Jurkat, Clone E6-1 (cell line): Measurements from ENCODE around the gene VAC14. TPM values are rescaled to one million over a fixed set of nuclear protein-coding genes. Genes with fewer than 3 reads are reported as not detected.
"Not testable (repeated sequence)": the region's sequence is repeated elsewhere in the genome, so short reads cannot be mapped to it uniquely, and the experiment has no call there.

ENCODE experiments used
- DNase-seq: peaks from one replicate; pipeline ENCODE4 v3.0.0-alpha.2; 2011; ENCODE audit warnings: low read depth, low spot score
- H3K4me3 ChIP-seq: 2 replicates; pipeline ENCODE4 v1.5.1; 2011; ENCODE audit warnings: mild to moderate bottlenecking, low read length, control low read depth, moderate library complexity
- polyA plus RNA-seq: library from polyadenylated mRNA; unstranded; fragments of >200 nt; gene quantifications from one replicate; pipeline ENCODE4 v1.2.1, GENCODE V29; 2012; ENCODE audit warnings: missing spikeins; ENCODE audit not compliant: insufficient read length, insufficient read depth

The VAC14 gene
- 39.0 TPM for polyA plus RNA-seq

DNA sequence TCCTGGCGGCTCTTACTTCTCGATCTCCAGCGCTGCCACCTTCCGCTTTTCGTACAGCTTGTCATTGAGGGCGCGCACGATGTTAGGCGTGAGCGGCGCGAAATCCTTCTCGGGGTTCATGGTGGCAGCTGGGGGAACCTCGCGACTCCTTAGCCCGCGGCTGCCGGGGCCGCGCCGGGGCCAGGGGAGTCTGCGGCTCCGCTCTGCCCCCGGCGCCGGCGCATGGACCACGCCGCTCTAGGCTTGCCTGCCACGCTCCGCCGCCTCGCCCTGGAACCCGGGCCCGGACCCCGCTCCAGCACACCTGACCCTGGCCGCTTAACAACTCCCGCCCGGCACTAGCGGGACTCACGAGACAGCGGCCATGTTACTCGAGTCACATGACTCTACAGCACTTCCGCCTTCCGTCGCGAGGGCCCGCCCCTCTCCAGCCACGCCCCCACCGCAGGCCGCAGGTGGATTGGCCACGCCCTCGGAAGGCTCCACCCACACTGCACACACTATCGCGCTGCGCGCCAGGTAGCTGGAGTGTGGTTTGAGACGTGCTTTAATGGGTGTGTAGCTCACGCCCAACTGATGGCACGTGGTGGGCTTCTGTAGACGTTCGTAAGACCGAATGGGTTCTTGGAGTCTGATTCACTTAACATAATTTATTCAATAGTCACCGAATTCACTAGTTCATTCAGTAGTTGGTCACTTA is at the start of gene VAC14:
VAC14 (minus strand) TSS at position 378 of the 700 bp plus-strand sequence; CDS start at position 120, 258 bp downstream.
- DNase-seq = peak; percentile 89

GRCh38 chr16:70823498-70824118 is 22.6 kb upstream of the VAC14 start:
- DNase-seq = not testable (repeated sequence)

More for the DNA sequence above, at the start of gene VAC14:
- peak within 1 kb of the TSS; percentile 93 for H3K4me3 ChIP-seq

GRCh38 chr16:70822734-70823133 is 21.8 kb upstream of the VAC14 start:
- H3K4me3 ChIP-seq = not testable (repeated sequence)

More at GRCh38 chr16:70823498-70824118, 22.6 kb upstream of the VAC14 start:
- not testable (repeated sequence) for H3K4me3 ChIP-seq

GRCh38 chr16:70818088-70818487 is 17.1 kb upstream of the VAC14 start:
- DNase-seq, H3K4me3 ChIP-seq: not testable (repeated sequence)

More at GRCh38 chr16:70822734-70823133, 21.8 kb upstream of the VAC14 start:
- DNase-seq = not testable (repeated sequence)

DNA sequence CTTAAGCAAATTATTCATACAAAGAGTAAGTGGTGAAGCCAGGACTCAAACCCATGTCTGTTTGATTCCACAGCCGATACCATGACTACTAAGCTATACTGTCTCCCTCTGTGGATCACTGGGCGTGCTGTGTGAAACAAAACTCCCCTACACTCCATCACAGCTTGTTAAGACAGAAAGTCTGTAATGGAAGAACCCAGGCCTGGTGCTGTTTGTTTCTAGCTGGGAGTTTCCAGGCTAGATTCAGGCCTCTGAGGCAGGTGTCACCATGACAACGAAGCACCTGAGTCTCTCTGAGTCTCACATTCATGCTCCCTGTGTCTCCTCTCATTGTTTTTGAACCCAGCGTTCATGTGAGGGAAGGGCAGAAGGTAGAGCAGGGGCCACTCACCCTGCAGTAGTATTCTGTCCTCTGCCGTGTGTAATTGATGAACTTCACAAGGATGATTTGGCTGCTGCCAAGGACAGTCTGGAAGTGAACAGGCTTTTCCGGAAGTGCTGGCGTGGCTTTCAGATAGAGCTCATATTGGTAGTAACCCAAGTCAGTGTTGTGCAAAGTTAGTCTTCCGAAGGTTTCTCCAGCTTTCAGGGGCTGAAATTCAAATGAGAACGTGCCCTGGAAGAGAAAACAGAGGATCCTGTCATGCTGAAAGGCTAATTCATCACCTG is 8.6 kb upstream of the VAC14 start:
- DNase-seq = no peak

GRCh38 chr16:70808371-70808770 is 7.4 kb upstream of the VAC14 start:
- DNase-seq = no peak
- H3K4me3 ChIP-seq = no peak overlapping the region

More for the DNA sequence above, 8.6 kb upstream of the VAC14 start:
- H3K4me3 ChIP-seq = no peak overlapping the region

DNA sequence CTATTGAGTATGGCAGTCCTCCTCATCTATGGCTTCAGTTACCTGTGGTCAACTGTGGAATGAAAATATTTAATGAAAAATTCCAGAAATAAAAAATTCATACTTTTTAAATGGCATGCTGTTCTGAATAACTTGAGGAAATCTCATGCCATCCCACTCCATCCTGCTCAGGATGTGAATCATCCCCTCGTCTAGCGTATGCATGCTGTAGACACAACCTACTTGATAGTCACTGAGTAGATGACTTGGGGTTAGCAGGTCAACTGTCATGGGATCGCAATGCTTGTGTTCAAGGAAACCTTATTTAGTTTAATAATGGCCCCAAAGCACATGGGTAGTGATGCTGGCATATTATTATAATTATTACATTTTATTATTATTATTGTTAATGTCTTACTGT is 4.8 kb upstream of the VAC14 start:
- no peak overlapping the region for H3K4me3 ChIP-seq
- no peak for DNase-seq

DNA sequence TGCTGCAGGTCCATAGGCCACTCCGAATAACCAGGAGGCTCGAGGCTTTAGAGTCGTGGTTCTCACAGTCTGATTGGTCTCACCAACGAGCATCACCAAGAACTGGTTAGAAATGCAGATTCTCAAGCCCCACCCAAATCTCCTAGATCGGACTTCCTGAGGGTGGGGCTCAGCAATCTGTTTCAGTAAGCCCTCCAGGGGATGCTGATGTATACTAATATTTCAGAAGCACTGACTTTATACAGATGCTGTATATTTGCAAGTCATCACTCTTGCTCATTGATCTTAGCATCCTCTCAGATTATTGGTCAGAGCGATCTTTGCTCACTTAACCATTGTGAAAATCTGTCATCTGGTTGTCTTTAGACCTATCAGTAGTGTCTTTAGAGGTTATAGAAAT is 4.4 kb upstream of the VAC14 start:
- H3K4me3 ChIP-seq = no peak overlapping the region
- no peak for DNase-seq

GRCh38 chr16:70804734-70805169 is 3.8 kb upstream of the VAC14 start:
- no peak for DNase-seq
- H3K4me3 ChIP-seq = no peak overlapping the region

GRCh38 chr16:70804153-70804733 is 3.3 kb upstream of the VAC14 start:
- H3K4me3 ChIP-seq = no peak overlapping the region
- no peak for DNase-seq

GRCh38 chr16:70803319-70803718 is 2.4 kb upstream of the VAC14 start:
- DNase-seq = no peak
- H3K4me3 ChIP-seq = no peak overlapping the region

- no peak for DNase-seq
- no peak overlapping the region for H3K4me3 ChIP-seq
These were observed 653 bp upstream of the VAC14 start for GRCh38 chr16:70801611-70802010.

- DNase-seq = no peak
- H3K4me3 ChIP-seq = peak overlapping the region; percentile 93
These were observed 647 bp downstream of the VAC14 start for GRCh38 chr16:70800311-70800710.

DNA sequence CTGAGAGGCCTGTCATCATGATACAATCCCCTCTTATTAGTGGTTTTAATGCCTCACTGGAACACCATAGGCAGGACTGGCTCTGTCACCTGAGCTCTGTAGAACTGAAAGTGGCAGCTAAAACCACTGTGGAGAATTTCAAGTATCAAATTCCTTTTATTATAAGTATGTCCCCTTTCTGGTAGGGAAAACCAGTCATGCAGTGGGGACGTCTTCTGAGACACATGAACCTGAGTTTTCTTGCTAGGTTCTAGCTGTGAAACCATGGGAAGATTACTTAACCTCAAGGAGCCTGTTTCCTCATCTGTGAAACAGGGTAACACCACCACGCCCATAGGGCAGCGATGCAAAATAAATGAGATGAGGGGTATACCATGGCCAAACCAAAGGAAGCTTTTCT is 4.7 kb downstream of the VAC14 start:
- no peak overlapping the region for H3K4me3 ChIP-seq
- DNase-seq = no peak

DNA sequence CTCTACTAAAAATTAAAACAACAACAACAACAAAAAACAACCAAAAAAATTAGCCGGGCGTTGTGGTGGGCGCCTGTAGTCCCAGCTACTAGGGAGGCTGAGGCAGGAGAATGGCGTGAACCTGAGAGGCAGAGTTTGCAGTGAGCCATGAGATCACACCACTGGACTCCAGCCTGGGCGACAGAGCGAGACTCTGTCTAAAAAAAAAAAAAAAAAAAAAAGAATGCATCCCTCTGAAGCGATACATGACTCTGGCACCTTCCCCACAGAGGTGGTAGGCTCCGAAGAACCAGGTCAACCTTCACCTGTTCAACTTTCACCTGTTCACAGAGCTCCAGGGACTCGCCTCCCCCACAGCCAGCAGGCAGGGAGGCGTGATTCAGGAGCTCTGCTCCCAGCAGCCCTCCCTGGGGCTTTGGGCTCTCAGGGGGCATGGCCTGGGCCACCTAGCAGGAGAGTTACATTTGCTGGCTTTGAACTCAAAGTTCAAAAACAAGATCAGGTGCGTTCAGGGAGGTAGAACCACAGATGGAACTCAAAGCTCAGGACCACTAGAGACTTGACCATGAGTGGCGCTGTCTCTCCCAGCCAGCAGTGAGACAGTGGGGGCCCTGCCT is 5.6 kb downstream of the VAC14 start:
- DNase-seq = no peak

GRCh38 chr16:70793851-70794502 is 7.0 kb downstream of the VAC14 start:
- no peak overlapping the region for H3K4me3 ChIP-seq
- no peak for DNase-seq

More for the DNA sequence above, 5.6 kb downstream of the VAC14 start:
- H3K4me3 ChIP-seq = no peak overlapping the region

DNA sequence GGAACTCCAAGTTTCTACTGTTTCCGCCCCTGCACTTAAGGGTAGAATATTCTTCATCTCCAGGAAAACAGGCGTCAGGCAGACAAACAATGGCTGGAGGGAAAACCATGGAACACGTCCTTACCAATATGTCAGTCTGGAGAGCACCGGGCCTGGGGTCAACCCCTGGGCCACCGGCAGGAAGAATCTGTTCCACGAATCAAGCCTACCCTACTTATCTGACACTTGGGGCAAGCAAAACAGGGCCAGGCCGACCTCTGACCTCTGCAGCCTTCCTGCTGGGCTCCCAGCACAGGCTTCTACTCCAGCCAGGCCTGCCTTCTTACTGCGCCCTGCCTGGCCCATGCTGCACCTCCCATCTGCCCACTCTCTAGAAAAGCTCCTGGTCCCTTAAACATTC is 10.1 kb downstream of the VAC14 start:
- H3K4me3 ChIP-seq = no peak overlapping the region
- no peak for DNase-seq

DNA sequence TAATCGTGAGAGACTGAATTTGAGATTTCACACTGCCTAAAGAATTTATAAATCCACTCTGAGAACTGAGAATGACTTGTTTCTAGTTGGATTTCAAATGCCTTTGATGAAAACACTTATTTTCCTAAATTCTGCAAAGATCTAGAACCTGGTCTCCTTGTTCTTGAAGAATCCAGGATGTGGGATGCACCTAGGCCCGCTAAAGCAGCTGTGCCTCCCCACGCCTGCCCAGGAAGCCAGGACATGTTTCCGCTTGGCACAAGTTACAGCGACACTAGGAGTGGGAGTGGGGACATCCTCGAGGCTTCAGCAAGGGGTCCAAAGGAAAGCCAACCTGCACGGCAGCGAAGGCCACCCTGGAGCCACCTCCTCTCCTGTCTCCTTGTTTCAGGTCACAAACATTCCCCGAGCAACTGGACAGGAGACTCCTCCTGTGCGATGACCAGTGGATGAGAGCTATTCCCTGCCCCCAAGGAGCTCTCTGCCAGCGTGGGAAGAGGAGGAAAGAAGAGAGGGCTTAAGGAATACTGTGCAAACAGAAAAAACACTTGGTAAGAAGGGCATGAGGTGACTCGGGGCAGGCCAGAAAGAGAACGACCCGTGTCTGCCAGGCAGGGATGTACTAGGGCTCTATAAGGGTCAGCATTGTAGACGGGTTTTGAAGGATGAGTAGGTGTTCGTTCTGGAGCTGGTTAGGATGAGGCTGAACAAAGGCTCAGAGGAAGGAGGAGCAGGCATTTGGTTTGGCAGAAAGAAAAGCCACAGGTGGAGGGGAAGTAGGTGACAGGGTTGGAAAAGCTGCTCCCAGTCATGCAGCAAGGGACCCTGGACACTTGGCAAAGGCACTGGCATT is 11.1 kb downstream of the VAC14 start:
- no peak for DNase-seq
- H3K4me3 ChIP-seq = no peak overlapping the region
